Endodermal cell (in vitro differentiated cells): ENCODE results near the gene PCP4. TPM values are rescaled to one million over a fixed set of nuclear protein-coding genes. Genes with fewer than 3 reads are reported as not detected.

Experiments used
- DNase-seq: peaks from one replicate; pipeline ENCODE4 v3.0.0-alpha.2; 2017
- H3K27ac ChIP-seq: 2 replicates; pipeline ENCODE4 v1.5.1; 2013; ENCODE audit warnings: mild to moderate bottlenecking, low read depth, low read length, moderate library complexity
- H3K27me3 ChIP-seq: 2 replicates; pipeline ENCODE4 v1.6.1; 2013; ENCODE audit warnings: mild to moderate bottlenecking, low read length, moderate library complexity; ENCODE audit not compliant: insufficient read depth, control insufficient read depth, poor library complexity, severe bottlenecking
- H3K36me3 ChIP-seq: 2 replicates; pipeline ENCODE4 v1.7.0; 2013; ENCODE audit warnings: mild to moderate bottlenecking, low read length, moderate library complexity; ENCODE audit not compliant: control insufficient read depth, insufficient read depth
- H3K4me1 ChIP-seq: one replicate; pipeline ENCODE4 v1.7.0; 2013; ENCODE audit warnings: low read length; ENCODE audit not compliant: control insufficient read depth, insufficient read depth
- H3K4me3 ChIP-seq: 2 replicates; pipeline ENCODE4 v1.5.1; 2013; ENCODE audit warnings: mild to moderate bottlenecking, low read length, moderate library complexity
- H3K9ac ChIP-seq: 2 replicates; pipeline ENCODE4 v1.6.1; 2013; ENCODE audit warnings: mild to moderate bottlenecking, low read length, moderate library complexity; ENCODE audit not compliant: poor library complexity, severe bottlenecking; ENCODE audit errors: extremely low read depth
- H3K9me3 ChIP-seq: 2 replicates; pipeline ENCODE4 v1.6.1; 2013; ENCODE audit warnings: mild to moderate bottlenecking, low read length, moderate library complexity; ENCODE audit not compliant: control insufficient read depth
- H3K27ac Mint-ChIP-seq: 2 replicates; pipeline ENCODE4 v1.8.0; 2020; ENCODE audit warnings: mixed read lengths
- H3K27me3 Mint-ChIP-seq: 2 replicates; pipeline ENCODE4 v1.8.0; 2021; ENCODE audit warnings: mild to moderate bottlenecking, mixed read lengths; ENCODE audit not compliant: insufficient read depth
- H3K36me3 Mint-ChIP-seq: 2 replicates; pipeline ENCODE4 v1.8.0; 2020; ENCODE audit warnings: low read depth, mixed read lengths
- H3K4me1 Mint-ChIP-seq: 2 replicates; pipeline ENCODE4 v1.8.0; 2020; ENCODE audit warnings: mixed read lengths
- H3K4me3 Mint-ChIP-seq: 2 replicates; pipeline ENCODE4 v1.8.0; 2020; ENCODE audit warnings: mild to moderate bottlenecking, moderate library complexity, mixed read lengths
- H3K9me3 Mint-ChIP-seq: 2 replicates; pipeline ENCODE4 v1.8.0; 2020; ENCODE audit warnings: mild to moderate bottlenecking, mixed read lengths
- WGBS, 2 experiments: methylation state at CpG; one replicate each; pipeline versions ENCODE4 v1.1.5 to v1.1.7; 2013; ENCODE audit warnings: missing lambda C conversion rate in 2 of 2, mixed read lengths in 1 of 2; ENCODE audit not compliant: insufficient coverage in 1 of 2, insufficient read length in 1 of 2; 5-methylcytosine and 5-hydroxymethylcytosine counted together
- total RNA-seq, 2 donors: library from RNA; stranded (reverse); fragmentation: NEBNext Ultra II Directional in 1 of 2; extraction: Animal tissue kit (Norgen Biotek cat#: 25700) in 1 of 2; gene quantifications; 2 replicates in 1 of 2; 3 replicates in 1 of 2; pipeline ENCODE4 v1.2.1, GENCODE V29; 2021
- TF ChIP-seq, protein P1 (sequence below): fragments of 200-600 bp; sonication (generic); conservative IDR thresholded peaks from 2 replicates; pipeline ENCODE4 v1.5.0; 2021; ENCODE audit warnings: antibody characterized with exemption, mild to moderate bottlenecking

The PCP4 gene
- total RNA-seq, 2 donors from 2014 or later = 0.44 TPM; not detected in 1

DNA sequence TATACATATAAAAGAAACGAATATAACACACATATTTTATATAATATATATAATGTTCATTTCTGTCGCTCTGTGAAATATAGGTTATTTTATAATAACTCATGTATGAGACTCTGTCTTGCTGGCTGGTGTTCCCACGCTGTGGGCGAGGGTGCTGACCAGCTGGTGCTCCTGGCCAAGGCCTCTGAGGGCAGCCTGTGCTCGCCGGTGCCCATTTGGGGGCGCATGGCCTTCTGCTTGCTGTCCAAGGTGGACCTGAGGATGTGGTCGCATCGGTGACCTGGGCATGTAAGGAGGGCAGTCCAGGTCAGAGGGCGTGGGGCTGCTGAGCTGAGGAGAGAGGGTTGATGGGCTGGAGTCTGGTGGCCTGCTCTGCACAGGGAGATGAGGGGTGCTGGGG is 1.1 kb upstream of the PCP4 start:
- H3K27me3 Mint-ChIP-seq = peaks cover 18% of the 10 kb centered on the region

DNA sequence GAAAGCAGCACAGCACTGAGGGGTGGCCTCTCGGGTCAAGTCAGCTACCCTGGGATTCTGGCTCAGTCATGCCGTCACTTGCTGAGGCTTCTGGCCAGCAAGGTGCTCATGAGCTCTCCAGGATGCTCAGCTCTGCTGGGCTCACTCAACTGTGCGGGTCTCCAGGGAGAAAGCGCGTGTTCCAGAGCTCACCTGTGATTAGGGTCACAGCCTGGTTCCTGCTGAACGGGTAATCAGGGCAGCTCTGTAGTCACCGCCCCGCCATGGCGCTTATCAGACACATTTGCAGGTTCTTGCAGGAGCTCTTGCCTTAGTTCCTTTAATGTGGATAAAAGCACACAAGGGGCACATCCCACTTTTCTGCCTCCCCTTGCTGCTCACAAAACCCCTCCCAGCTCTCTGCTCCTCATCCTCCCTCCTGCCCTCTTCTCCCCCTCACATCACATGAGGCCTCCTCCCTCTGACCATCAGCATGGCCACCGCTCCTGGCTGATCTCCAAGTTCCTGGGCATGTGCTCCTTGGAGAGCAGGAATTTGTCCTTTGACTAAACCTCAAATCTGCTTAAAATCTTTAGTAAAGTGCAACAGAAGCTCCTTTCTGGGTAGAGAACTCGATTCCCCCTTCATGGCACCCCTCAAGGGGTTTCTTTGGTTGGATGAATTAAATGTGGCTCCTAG is 2.0 kb downstream of the PCP4 start:
- H3K36me3 Mint-ChIP-seq = no peaks in the 10 kb centered on the region
- TF ChIP-seq, protein P1, sequence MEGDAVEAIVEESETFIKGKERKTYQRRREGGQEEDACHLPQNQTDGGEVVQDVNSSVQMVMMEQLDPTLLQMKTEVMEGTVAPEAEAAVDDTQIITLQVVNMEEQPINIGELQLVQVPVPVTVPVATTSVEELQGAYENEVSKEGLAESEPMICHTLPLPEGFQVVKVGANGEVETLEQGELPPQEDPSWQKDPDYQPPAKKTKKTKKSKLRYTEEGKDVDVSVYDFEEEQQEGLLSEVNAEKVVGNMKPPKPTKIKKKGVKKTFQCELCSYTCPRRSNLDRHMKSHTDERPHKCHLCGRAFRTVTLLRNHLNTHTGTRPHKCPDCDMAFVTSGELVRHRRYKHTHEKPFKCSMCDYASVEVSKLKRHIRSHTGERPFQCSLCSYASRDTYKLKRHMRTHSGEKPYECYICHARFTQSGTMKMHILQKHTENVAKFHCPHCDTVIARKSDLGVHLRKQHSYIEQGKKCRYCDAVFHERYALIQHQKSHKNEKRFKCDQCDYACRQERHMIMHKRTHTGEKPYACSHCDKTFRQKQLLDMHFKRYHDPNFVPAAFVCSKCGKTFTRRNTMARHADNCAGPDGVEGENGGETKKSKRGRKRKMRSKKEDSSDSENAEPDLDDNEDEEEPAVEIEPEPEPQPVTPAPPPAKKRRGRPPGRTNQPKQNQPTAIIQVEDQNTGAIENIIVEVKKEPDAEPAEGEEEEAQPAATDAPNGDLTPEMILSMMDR = no peak
- 88 to 93% methylated on average over 10 to 11 of the region's 11 CpGs for WGBS, 2 experiments

More for the DNA sequence above, 1.1 kb upstream of the PCP4 start:
- TF ChIP-seq, protein P1 = no peak
- Mint-ChIP-seq H3K4me3 (no peak overlapping the region), H3K36me3 (no peaks in the 10 kb centered on the region), H3K4me1 (peaks cover 3% of the 10 kb centered on the region), H3K27ac (no peak overlapping the region), H3K9me3 (no peaks in the 10 kb centered on the region)
- H3K27me3 ChIP-seq = peaks cover 14% of the 10 kb centered on the region
- no peak overlapping the region for H3K9ac ChIP-seq
- no peaks in the 10 kb centered on the region for H3K36me3 ChIP-seq
- no peak overlapping the region for H3K4me3 ChIP-seq
- no peaks in the 10 kb centered on the region for H3K9me3 ChIP-seq
- 91% methylated on average over 4 to 8 of the region's 10 CpGs for WGBS, 2 experiments
- H3K27ac ChIP-seq = no peak overlapping the region
- H3K4me1 ChIP-seq = no peaks in the 10 kb centered on the region
- DNase-seq = no peak

DNA sequence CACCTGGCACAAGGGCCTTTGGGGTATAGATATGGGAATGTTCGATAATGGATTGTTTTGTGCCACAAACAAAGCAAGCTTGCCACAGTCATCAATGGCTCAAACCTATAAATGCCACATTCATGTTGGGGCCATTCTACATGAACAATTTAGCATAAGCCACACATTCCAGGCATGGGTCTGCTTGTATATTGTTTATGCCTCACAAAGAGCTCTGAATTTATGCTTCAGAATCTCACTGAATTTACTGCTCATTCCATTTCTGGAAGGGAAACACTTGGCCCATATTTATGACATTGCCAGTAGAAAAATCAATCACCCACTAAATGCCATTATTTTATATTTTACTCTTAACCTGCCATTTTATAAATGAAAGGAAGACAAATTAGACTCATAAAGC is 6.4 kb downstream of the PCP4 start:
- Mint-ChIP-seq H3K36me3 (no peaks in the 10 kb centered on the region), H3K9me3 (no peaks in the 10 kb centered on the region), H3K4me1 (no peaks in the 10 kb centered on the region), H3K4me3 (no peak overlapping the region), H3K27ac (no peak overlapping the region), H3K27me3 (peaks cover 3% of the 10 kb centered on the region)
- Histone ChIP-seq H3K9me3 (no peaks in the 10 kb centered on the region), H3K27me3 (peaks cover 2% of the 10 kb centered on the region), H3K4me3 (no peak overlapping the region), H3K9ac (no peak overlapping the region), H3K4me1 (no peaks in the 10 kb centered on the region), H3K36me3 (no peaks in the 10 kb centered on the region), H3K27ac (no peak overlapping the region)
- 87% methylated on average over 1 of the region's 1 CpG; no CpG with 5 or more reads in 1 of the 2 experiments for WGBS, 2 experiments
- TF ChIP-seq, protein P1 = no peak
- DNase-seq = no peak

More for the DNA sequence above, 2.0 kb downstream of the PCP4 start:
- Histone ChIP-seq H3K4me3 (no peak overlapping the region), H3K4me1 (no peaks in the 10 kb centered on the region), H3K9me3 (no peaks in the 10 kb centered on the region), H3K27me3 (peaks cover 14% of the 10 kb centered on the region), H3K36me3 (no peaks in the 10 kb centered on the region), H3K27ac (no peak overlapping the region), H3K9ac (no peak overlapping the region)
- Mint-ChIP-seq H3K4me3 (no peak overlapping the region), H3K27me3 (peaks cover 18% of the 10 kb centered on the region), H3K4me1 (peaks cover 3% of the 10 kb centered on the region), H3K27ac (no peak overlapping the region), H3K9me3 (no peaks in the 10 kb centered on the region)
- DNase-seq = no peak
